Measurements from ENCODE around the gene GALNT14. TPM values are rescaled to one million over a fixed set of nuclear protein-coding genes. Genes with fewer than 3 reads are reported as not detected.

The GALNT14 gene
- total and polyA plus RNA-seq, 2 donors (not counting 1 experiment from before 2014, with no cell fraction given) = 0.15 to 0.83 TPM

DNA sequence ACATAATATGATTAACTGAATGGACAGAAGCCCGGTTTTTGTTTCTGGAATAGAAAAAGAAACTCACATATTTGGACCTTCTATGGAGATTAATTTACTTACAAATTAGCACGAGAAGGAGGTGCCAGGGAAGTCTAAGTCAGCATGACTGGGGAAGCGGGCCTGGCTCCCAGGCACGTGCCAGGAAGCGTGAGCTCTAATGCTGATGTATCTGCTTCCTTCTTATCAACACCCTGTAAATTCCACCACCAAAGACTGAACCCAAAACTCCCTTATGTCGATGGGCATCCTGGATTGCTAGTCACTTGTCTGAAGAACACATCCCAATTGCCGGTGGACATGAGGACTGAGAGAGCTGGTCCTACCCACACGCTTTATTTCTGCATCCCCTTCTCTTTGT lies 134.5 kb downstream of the GALNT14 start:
- Histone ChIP-seq H3K9ac (ENCODE audit: insufficient read depth, low read length) (no peak overlapping the region), H3K36me3 (ENCODE audit: control insufficient read depth, insufficient read depth, low read length) (no peaks in the 10 kb centered on the region), H3K4me3 (replicated peaks in 1 of 4; ENCODE audit: control extremely low read depth in 1 of 4, insufficient read depth in 1 of 4, low read depth in 3 of 4, low read length in 4 of 4) (no peak overlapping the region), H3K79me2 (ENCODE audit: control insufficient read depth, insufficient read depth, low read length) (no peaks in the 10 kb centered on the region), H3K4me1 (ENCODE audit: control insufficient read depth, extremely low read depth, insufficient read depth, low read length) (no peaks in the 10 kb centered on the region), H3K4me2 (ENCODE audit: extremely low read depth, insufficient read depth, low read length) (no peak overlapping the region), H3K27ac (ENCODE audit: insufficient read depth, low read length) (no peak overlapping the region), H2AFZ (ENCODE audit: low read length) (no peak overlapping the region), H3K9me3 (ENCODE audit: control insufficient read depth, insufficient read depth, low read depth, low read length) (no peaks in the 10 kb centered on the region), H4K20me1 (ENCODE audit: control insufficient read depth, extremely low read depth, insufficient read depth, low read length) (no peaks in the 10 kb centered on the region), H3K27me3 (ENCODE audit: control insufficient read depth, insufficient read depth, low read length) (no peaks in the 10 kb centered on the region)
- no peak for DNase-seq (ENCODE audit: low read depth in 2 of 2)
- TF ChIP-seq, protein P1, sequence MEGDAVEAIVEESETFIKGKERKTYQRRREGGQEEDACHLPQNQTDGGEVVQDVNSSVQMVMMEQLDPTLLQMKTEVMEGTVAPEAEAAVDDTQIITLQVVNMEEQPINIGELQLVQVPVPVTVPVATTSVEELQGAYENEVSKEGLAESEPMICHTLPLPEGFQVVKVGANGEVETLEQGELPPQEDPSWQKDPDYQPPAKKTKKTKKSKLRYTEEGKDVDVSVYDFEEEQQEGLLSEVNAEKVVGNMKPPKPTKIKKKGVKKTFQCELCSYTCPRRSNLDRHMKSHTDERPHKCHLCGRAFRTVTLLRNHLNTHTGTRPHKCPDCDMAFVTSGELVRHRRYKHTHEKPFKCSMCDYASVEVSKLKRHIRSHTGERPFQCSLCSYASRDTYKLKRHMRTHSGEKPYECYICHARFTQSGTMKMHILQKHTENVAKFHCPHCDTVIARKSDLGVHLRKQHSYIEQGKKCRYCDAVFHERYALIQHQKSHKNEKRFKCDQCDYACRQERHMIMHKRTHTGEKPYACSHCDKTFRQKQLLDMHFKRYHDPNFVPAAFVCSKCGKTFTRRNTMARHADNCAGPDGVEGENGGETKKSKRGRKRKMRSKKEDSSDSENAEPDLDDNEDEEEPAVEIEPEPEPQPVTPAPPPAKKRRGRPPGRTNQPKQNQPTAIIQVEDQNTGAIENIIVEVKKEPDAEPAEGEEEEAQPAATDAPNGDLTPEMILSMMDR (conservative IDR thresholded peaks at IDR 0.05 in 1 of 2, IDR thresholded peaks at IDR 0.05 in 1 of 2; ENCODE audit: low read depth in 1 of 2, low read length in 2 of 2) = no peak
- TF ChIP-seq EZH2 (IDR thresholded peaks at IDR 0.05; ENCODE audit: low read length, missing control alignments) = no peak

DNA sequence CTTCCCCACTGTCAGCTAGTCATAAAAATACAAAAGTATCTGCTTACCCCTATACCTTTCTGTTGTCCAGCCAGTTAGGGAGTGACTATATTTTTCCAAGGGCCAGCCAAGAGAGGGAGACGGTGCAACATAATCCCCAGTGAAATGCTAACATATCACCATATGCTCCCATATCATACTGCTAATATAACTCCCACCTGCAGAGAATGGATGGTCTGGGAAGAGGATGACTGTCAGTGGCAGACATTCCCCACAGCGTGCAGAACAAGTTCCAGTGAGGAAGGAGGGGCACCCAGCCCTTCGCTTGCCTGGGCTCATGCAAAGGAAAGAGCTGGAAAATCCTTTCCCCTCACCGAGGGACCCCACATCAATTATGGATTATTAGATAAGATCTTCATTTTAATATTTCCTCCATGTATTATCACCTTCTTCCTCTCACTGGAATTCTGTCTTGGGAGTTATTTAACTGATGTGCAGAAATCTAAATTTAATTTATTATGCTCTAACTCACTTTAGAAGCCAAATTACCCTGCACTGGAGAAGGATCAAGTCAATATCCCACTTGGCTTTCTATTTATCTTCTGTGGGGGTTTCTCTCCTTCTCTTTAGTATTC lies 135.6 kb downstream of the GALNT14 start:
- no peak overlapping the region for H3K9ac ChIP-seq (ENCODE audit: insufficient read depth, low read length)
- no peaks in the 10 kb centered on the region for H3K4me1 ChIP-seq (ENCODE audit: control insufficient read depth, extremely low read depth, insufficient read depth, low read length)
- H3K4me2 ChIP-seq (ENCODE audit: extremely low read depth, insufficient read depth, low read length) = no peak overlapping the region
- no peak overlapping the region for H2AFZ ChIP-seq (ENCODE audit: low read length)
- no peaks in the 10 kb centered on the region for H3K79me2 ChIP-seq (ENCODE audit: control insufficient read depth, insufficient read depth, low read length)
- no peak overlapping the region for H3K27ac ChIP-seq (ENCODE audit: insufficient read depth, low read length)
- TF ChIP-seq EZH2 (IDR thresholded peaks at IDR 0.05; ENCODE audit: low read length, missing control alignments) = no peak
- TF ChIP-seq, protein P1 (conservative IDR thresholded peaks at IDR 0.05 in 1 of 2, IDR thresholded peaks at IDR 0.05 in 1 of 2; ENCODE audit: low read depth in 1 of 2, low read length in 2 of 2) = no peak
- H3K27me3 ChIP-seq (ENCODE audit: control insufficient read depth, insufficient read depth, low read length) = no peaks in the 10 kb centered on the region
- H4K20me1 ChIP-seq (ENCODE audit: control insufficient read depth, extremely low read depth, insufficient read depth, low read length) = no peaks in the 10 kb centered on the region
- no peak for DNase-seq (ENCODE audit: low read depth in 2 of 2)
- H3K4me3 ChIP-seq (replicated peaks in 1 of 4; ENCODE audit: control extremely low read depth in 1 of 4, insufficient read depth in 1 of 4, low read depth in 3 of 4, low read length in 4 of 4) = no peak overlapping the region
- H3K9me3 ChIP-seq (ENCODE audit: control insufficient read depth, insufficient read depth, low read depth, low read length) = no peaks in the 10 kb centered on the region
- H3K36me3 ChIP-seq (ENCODE audit: control insufficient read depth, insufficient read depth, low read length) = no peaks in the 10 kb centered on the region

DNA sequence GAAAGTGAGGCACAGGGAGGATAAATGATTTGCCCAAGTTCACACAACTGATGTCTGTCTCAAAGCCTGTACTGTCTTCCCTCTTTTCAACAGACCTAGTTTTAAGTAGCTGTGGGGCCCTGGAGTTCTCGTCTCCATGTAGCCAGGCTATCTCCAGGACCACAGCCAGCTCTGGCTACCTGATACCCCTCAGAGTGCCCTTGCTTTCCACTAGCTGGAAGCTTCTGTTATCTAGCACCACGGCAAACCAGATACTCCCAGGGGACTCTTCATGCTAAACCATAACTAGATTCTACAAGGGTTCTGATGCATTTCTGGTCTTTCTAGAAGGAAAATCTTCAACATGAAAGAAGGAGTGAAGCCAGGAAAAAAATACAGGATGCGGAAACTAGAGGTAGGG lies 137.3 kb downstream of the GALNT14 start:
- H3K27me3 ChIP-seq (ENCODE audit: control insufficient read depth, insufficient read depth, low read length) = no peaks in the 10 kb centered on the region
- no peaks in the 10 kb centered on the region for H3K79me2 ChIP-seq (ENCODE audit: control insufficient read depth, insufficient read depth, low read length)
- no peaks in the 10 kb centered on the region for H3K4me1 ChIP-seq (ENCODE audit: control insufficient read depth, extremely low read depth, insufficient read depth, low read length)
- H2AFZ ChIP-seq (ENCODE audit: low read length) = no peak overlapping the region
- TF ChIP-seq, protein P1 (conservative IDR thresholded peaks at IDR 0.05 in 1 of 2, IDR thresholded peaks at IDR 0.05 in 1 of 2; ENCODE audit: low read depth in 1 of 2, low read length in 2 of 2) = no peak
- no peak for TF ChIP-seq EZH2 (IDR thresholded peaks at IDR 0.05; ENCODE audit: low read length, missing control alignments)
- no peaks in the 10 kb centered on the region for H3K36me3 ChIP-seq (ENCODE audit: control insufficient read depth, insufficient read depth, low read length)
- no peak overlapping the region for H3K27ac ChIP-seq (ENCODE audit: insufficient read depth, low read length)
- no peaks in the 10 kb centered on the region for H3K9me3 ChIP-seq (ENCODE audit: control insufficient read depth, insufficient read depth, low read depth, low read length)
- H3K4me2 ChIP-seq (ENCODE audit: extremely low read depth, insufficient read depth, low read length) = no peak overlapping the region
- H3K9ac ChIP-seq (ENCODE audit: insufficient read depth, low read length) = no peak overlapping the region
- H3K4me3 ChIP-seq (replicated peaks in 1 of 4; ENCODE audit: control extremely low read depth in 1 of 4, insufficient read depth in 1 of 4, low read depth in 3 of 4, low read length in 4 of 4) = no peak overlapping the region
- DNase-seq (ENCODE audit: low read depth in 2 of 2) = no peak
- H4K20me1 ChIP-seq (ENCODE audit: control insufficient read depth, extremely low read depth, insufficient read depth, low read length) = no peaks in the 10 kb centered on the region

Measured in fibroblast of lung (primary cell).